IPS-11a (cell line): Measurements from ENCODE around the gene PROCA1.
A peak's percentile ranks its signal among the peaks of the same experiment; 100 is the strongest.
"Not testable (repeated sequence)": the region's sequence is repeated elsewhere in the genome, so short reads cannot be mapped to it uniquely, and the experiment has no call there.

Source experiments
- H3K4me3 ChIP-seq: one replicate; pipeline ENCODE4 v1.5.1; 2013; ENCODE audit warnings: low read depth, low read length, control low read depth

The PROCA1 gene

DNA sequence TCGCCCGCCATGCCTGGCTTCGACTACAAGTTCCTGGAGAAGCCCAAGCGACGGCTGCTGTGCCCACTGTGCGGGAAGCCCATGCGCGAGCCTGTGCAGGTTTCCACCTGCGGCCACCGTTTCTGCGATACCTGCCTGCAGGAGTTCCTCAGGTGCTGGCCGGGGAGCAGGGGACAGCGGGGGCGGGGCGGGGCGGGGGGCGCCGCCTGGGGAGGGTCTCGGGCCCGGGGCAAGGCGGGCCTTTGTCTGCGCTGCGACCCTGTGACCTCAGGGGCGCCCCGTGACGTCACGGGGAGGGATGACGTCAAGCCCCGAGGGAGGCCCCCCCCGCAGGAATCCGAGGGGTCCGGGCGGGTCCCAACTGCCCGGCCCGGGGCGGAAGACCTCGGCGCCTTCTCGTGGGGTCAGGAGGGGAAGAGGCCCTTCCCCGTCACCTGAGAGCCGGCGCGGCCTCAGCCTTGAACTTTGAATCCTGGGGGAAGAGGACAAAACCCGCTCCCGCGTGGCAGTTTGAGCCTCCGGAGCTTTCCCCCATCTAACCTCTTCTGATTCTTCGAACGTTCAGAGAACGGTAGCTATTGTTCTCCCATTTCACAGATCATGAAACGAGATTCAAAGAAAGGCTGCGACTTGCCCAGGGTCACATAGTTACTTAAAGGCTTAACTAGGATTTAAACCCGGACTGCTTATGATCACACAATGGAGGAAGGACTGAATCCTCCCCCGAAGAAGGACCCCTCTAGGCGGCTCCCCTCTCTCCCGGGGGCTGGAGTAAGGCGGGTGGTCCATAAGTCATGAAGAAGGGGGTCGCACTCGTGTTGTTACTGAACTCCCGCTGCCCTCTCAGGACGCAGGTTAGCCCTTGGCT, 32.6 kb upstream of the PROCA1 start:
- peak overlapping the region; percentile 96 for H3K4me3 ChIP-seq

- H3K4me3 ChIP-seq = peak within 1 kb of the TSS; percentile 96
These were observed 31.8 kb upstream of the PROCA1 start, which contains the start of gene TRAF4 for GRCh38 chr17:28743243-28744103. Gene TRAF4, plus strand, starts transcription at chr17:28744011. Its CDS starts 102 bp downstream, at chr17:28744113.

DNA sequence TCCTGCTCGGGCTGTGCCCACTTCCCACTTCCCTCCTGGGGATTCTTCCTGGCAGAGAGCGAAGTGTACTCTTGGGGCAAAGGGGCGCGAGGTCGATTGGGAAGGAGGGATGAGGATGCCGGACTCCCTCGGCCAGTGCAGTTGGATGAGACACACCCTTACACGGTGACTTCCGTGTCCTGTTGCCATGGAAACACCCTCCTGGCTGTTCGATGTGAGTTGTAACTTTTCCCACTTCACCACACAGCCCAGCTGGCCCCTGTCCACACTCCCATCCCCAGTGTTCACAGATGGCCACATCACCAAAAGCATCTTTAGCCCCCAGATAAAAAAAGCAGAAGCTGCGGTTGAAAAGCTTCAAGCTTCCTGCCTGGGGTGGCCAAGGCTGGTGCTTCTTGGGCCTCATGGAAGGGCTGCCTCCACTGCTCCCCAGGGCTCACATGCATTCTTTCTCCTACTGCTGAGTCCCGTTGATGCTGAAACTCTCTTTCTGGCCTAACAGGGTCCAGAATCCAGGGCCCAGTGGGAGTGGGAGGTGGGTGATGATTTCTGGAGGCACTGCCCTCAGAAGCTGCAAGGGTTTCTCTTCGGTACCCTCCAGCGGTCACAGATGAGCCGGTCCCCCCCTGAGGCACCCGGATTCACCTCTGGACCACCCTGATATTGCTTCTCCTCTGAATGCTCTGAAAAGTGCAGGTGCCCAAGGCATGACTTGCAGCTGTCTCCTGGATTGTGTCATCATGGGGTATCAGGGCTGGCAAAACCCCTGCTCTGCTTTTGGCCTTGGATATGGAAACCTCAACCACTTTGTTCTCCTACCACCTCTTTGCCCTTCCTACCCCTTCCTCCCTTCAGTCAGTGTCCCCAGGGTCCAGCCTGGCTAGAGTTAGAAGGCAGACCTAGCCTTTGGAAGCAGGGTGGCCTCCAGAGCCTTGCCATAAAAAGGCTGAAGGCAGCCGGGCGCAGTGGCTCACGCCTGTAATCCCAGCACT, 30.0 kb upstream of the PROCA1 start:
- H3K4me3 ChIP-seq = no peak overlapping the region

- no peak overlapping the region for H3K4me3 ChIP-seq
These were observed 29.0 kb upstream of the PROCA1 start for GRCh38 chr17:28740406-28741357.

- H3K4me3 ChIP-seq = no peak overlapping the region
These were observed 27.1 kb upstream of the PROCA1 start for GRCh38 chr17:28738680-28739384.

DNA sequence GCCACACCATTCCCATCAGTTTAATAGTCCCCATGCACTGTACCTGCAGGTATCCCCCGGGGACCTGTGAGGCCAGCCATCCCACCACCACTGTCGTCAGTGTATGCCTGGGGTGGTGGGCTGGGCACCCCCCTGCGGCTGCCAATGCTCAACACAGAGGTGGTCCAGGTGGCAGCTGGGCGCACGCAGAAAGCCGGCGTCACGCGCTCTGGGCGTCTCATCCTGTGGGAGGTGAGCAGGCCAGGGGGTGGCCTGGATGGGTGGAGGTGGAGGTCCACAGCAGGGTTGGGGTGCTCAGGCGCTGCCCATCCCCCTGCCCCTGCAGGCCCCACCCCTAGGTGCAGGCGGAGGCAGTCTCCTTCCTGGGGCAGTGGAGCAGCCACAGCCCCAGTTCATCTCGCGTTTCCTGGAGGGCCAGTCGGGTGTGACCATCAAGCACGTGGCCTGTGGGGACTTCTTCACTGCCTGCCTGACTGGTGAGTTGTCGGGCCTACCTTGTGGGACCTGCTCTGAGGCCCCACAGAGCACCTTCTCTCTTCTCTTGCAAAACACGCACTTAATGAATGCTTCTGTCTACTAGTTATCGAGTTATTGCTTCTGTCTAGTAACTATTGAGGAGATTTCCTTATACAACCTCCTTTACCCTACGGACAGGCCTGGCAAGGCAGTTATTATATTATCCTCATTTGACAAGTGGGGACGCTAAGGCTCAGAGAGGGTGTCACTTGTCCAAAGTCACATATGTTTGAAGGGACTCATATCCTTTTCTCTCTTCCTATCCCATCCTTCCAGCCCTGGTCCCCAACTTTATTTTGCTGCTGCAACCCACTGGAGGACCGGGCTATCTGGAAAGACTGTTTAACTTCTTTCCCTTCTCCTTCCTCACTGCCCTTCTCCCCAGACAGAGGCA, 26.3 kb upstream of the PROCA1 start:
- no peak overlapping the region for H3K4me3 ChIP-seq

DNA sequence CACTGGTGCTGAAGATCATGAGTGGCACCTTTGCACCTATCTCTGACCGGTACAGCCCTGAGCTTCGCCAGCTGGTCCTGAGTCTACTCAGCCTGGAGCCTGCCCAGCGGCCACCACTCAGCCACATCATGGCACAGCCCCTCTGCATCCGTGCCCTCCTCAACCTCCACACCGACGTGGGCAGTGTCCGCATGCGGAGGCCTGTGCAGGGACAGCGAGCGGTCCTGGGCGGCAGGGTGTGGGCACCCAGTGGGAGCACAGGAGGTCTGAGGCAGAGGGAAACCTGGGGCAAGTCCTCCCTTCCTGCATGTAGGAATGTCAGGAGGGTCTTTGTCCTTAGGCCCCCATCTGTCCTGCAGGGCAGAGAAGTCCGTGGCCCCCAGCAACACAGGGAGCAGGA, 25.6 kb upstream of the PROCA1 start:
- no peak overlapping the region for H3K4me3 ChIP-seq

- H3K4me3 ChIP-seq = not testable (repeated sequence)
These were observed 24.5 kb upstream of the PROCA1 start for GRCh38 chr17:28735913-28736769.

GRCh38 chr17:28735242-28735722, 23.6 kb upstream of the PROCA1 start:
- H3K4me3 ChIP-seq = no peak overlapping the region

DNA sequence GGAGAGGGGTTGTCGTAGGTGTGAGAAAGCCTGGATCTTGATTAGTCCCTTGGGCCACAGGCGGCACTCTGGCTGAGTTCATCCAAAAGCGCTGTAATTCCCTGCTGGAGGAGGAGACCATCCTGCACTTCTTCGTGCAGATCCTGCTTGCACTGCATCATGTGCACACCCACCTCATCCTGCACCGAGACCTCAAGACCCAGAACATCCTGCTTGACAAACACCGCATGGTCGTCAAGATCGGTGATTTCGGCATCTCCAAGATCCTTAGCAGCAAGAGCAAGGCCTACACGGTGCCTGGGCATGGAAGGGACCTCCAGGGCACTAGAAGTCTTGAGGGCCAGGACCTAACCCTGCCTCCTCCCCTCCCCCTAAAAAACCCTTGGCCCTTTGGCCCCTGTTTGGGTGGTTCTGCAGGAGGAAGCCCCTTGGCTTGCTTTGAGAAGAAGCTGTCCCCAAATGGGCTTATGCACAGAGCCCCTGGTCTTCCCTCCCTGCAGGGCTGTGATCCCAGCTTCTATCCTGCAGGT, 23.1 kb upstream of the PROCA1 start:
- no peak overlapping the region for H3K4me3 ChIP-seq

- no peak overlapping the region for H3K4me3 ChIP-seq
These were observed 21.7 kb upstream of the PROCA1 start for GRCh38 chr17:28733346-28733745.

GRCh38 chr17:28729950-28730330, 18.3 kb upstream of the PROCA1 start:
- H3K4me3 ChIP-seq = no peak overlapping the region

GRCh38 chr17:28728364-28729200, 16.9 kb upstream of the PROCA1 start, which contains the start of gene NEK8:
Gene NEK8, plus strand, starts transcription at chr17:28728788. Its CDS starts 26 bp downstream, at chr17:28728814.
- peak within 1 kb of the TSS; percentile 78 for H3K4me3 ChIP-seq

GRCh38 chr17:28726627-28727491, 15.2 kb upstream of the PROCA1 start:
- H3K4me3 ChIP-seq = peak overlapping the region; percentile 72

DNA sequence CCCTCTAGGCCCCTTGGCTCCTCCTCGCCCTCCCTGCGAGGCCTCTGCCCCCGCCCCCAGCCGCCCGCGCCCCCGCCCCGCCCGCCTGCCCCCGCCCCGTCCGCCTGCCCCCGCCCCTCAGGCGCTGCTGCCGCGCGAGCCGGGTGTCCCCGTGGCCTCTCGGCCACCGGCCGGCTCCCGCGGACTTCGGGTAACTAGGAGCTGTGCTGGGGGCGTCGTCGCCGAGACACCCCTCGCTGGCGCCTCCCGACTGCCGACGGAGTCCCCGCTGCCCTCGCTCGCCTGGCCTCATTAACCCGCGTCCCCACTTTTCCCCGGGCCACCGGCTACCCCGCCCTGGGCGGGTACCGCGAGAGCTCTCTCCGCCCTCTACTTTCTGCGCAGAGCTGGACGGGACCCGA, 14.5 kb upstream of the PROCA1 start, which contains the start of gene TLCD1:
Gene TLCD1 (minus strand): TSS at position 8 of the 401 bp plus-strand sequence. CDS start 136 bp downstream, outside the sequence.
- peak within 1 kb of the TSS; percentile 74 for H3K4me3 ChIP-seq
